Measurements from ENCODE around the gene TMEM115. TPM values are rescaled to one million over a fixed set of nuclear protein-coding genes. Genes with fewer than 3 reads are reported as not detected.

Gene TMEM115
- total RNA-seq, 1 experiment from 2014 or later: 31.9 TPM

GRCh38 chr3:50342813-50343633 is 16.3 kb downstream of the TMEM115 start:
- ChIA-PET CTCF (interaction anchor here (0.6 to 1.4 kb wide), 6 partner anchors 8 to 208 kb away, joined by 3 to 8 read pairs (median 3); partner anchors contain the start of genes CYB561D2 and NPRL2), POLR2A (interaction anchor here (1.4 kb wide), 1 partner anchor 226 kb away, joined by 3 read pairs; the partner anchor contains the start of gene HEMK1)
- Mint-ChIP-seq H3K36me3 (ENCODE audit: insufficient read depth, unreplicated experiment) (peaks cover 6% of the 10 kb centered on the region), H3K4me1 (ENCODE audit: insufficient read depth, unreplicated experiment) (peaks cover 18% of the 10 kb centered on the region), H3K9me3 (ENCODE audit: unreplicated experiment) (no peaks in the 10 kb centered on the region), H3K4me3 (ENCODE audit: unreplicated experiment) (no peak overlapping the region), H3K27me3 (ENCODE audit: insufficient read depth, unreplicated experiment) (no peaks in the 10 kb centered on the region), H3K27ac (ENCODE audit: low read depth, unreplicated experiment) (no peak overlapping the region)
- intact Hi-C loops (cut with micrococcal nuclease): no loop called here
- no TSS peak for BruUV-seq (replicated peaks)
- no peak for DNase-seq (ENCODE audit: unreplicated experiment)
- TF ChIP-seq CTCF (IDR thresholded peaks at IDR 0.05; ENCODE audit: unreplicated experiment): no peak

- POLR2A ChIA-PET: interaction anchor here (0.6 to 0.7 kb wide), 2 partner anchors 8 to 1156 kb away, joined by 3 read pairs; partner anchors contain the start of genes CYB561D2 and NPRL2
- CTCF ChIA-PET: interaction anchor here (0.7 kb wide), 1 partner anchor 45 kb away, joined by 3 read pairs; no protein-coding TSS in a partner anchor
- BruUV-seq (replicated peaks): no TSS peak
- no peak for DNase-seq (ENCODE audit: unreplicated experiment)
- TF ChIP-seq CTCF (IDR thresholded peaks at IDR 0.05; ENCODE audit: unreplicated experiment): no peak
- H3K9me3 Mint-ChIP-seq (ENCODE audit: unreplicated experiment): no peaks in the 10 kb centered on the region
- peaks cover 18% of the 10 kb centered on the region for H3K4me1 Mint-ChIP-seq (ENCODE audit: insufficient read depth, unreplicated experiment)
- no peak overlapping the region for H3K4me3 Mint-ChIP-seq (ENCODE audit: unreplicated experiment)
- no peaks in the 10 kb centered on the region for H3K27me3 Mint-ChIP-seq (ENCODE audit: insufficient read depth, unreplicated experiment)
- H3K36me3 Mint-ChIP-seq (ENCODE audit: insufficient read depth, unreplicated experiment): no peaks in the 10 kb centered on the region
- H3K27ac Mint-ChIP-seq (ENCODE audit: low read depth, unreplicated experiment): no peak overlapping the region
- intact Hi-C loops (cut with micrococcal nuclease): no loop called here
These were observed 17.2 kb downstream of the TMEM115 start for GRCh38 chr3:50341996-50342650.

- POLR2A ChIA-PET: interaction anchor here (0.7 kb wide), 1 partner anchor 9 kb away, joined by 3 read pairs; the partner anchor contains the start of genes CYB561D2 and NPRL2
- CTCF ChIA-PET: no interaction called here
- Mint-ChIP-seq H3K4me1 (ENCODE audit: insufficient read depth, unreplicated experiment) (peaks cover 17% of the 10 kb centered on the region), H3K36me3 (ENCODE audit: insufficient read depth, unreplicated experiment) (no peaks in the 10 kb centered on the region), H3K27ac (ENCODE audit: low read depth, unreplicated experiment) (no peak overlapping the region), H3K27me3 (ENCODE audit: insufficient read depth, unreplicated experiment) (no peaks in the 10 kb centered on the region), H3K9me3 (ENCODE audit: unreplicated experiment) (no peaks in the 10 kb centered on the region), H3K4me3 (ENCODE audit: unreplicated experiment) (no peak overlapping the region)
- DNase-seq (ENCODE audit: unreplicated experiment): no peak
- intact Hi-C loops (cut with micrococcal nuclease): no loop called here
- no peak for TF ChIP-seq CTCF (IDR thresholded peaks at IDR 0.05; ENCODE audit: unreplicated experiment)
- BruUV-seq (replicated peaks): no TSS peak
These were observed 17.8 kb downstream of the TMEM115 start for GRCh38 chr3:50341537-50341936.
